ENCODE measurements around the gene SLC6A7.

The SLC6A7 gene

GRCh38 chr5:150162142-150162513, 27.7 kb upstream of the SLC6A7 start:
- Mint-ChIP-seq H3K9me3 (no peaks in the 10 kb centered on the region), H3K4me3 (no peak overlapping the region), H3K4me1 (no peaks in the 10 kb centered on the region), H3K27ac (no peak overlapping the region), H3K27me3 (peaks cover 10% of the 10 kb centered on the region), H3K36me3 (ENCODE audit: low read depth) (no peaks in the 10 kb centered on the region)
- no peak for DNase-seq
- ATAC-seq: no peak

GRCh38 chr5:150163035-150163434, 26.8 kb upstream of the SLC6A7 start:
- Mint-ChIP-seq H3K4me3 (no peak overlapping the region), H3K36me3 (ENCODE audit: low read depth) (no peaks in the 10 kb centered on the region), H3K27ac (no peak overlapping the region), H3K27me3 (peaks cover 15% of the 10 kb centered on the region), H3K4me1 (no peaks in the 10 kb centered on the region), H3K9me3 (no peaks in the 10 kb centered on the region)
- DNase-seq (no peak), ATAC-seq (no peak)

GRCh38 chr5:150163547-150164059, 26.3 kb upstream of the SLC6A7 start:
- Mint-ChIP-seq H3K27me3 (peaks cover 21% of the 10 kb centered on the region), H3K4me1 (no peaks in the 10 kb centered on the region), H3K4me3 (no peak overlapping the region), H3K36me3 (ENCODE audit: low read depth) (no peaks in the 10 kb centered on the region), H3K27ac (no peak overlapping the region), H3K9me3 (no peaks in the 10 kb centered on the region)
- ATAC-seq: no peak
- no peak for DNase-seq

GRCh38 chr5:150164211-150164980, 25.5 kb upstream of the SLC6A7 start:
- H3K4me3 Mint-ChIP-seq: no peak overlapping the region
- H3K9me3 Mint-ChIP-seq: no peaks in the 10 kb centered on the region
- no peak for DNase-seq
- peaks cover 26% of the 10 kb centered on the region for H3K27me3 Mint-ChIP-seq
- H3K27ac Mint-ChIP-seq: no peak overlapping the region
- no peak for ATAC-seq
- H3K36me3 Mint-ChIP-seq (ENCODE audit: low read depth): no peaks in the 10 kb centered on the region
- H3K4me1 Mint-ChIP-seq: no peaks in the 10 kb centered on the region

GRCh38 chr5:150166037-150166649, 23.7 kb upstream of the SLC6A7 start:
- peaks cover 40% of the 10 kb centered on the region for H3K27me3 Mint-ChIP-seq

GRCh38 chr5:150166650-150167511, 23.0 kb upstream of the SLC6A7 start, which contains the start of gene CDX1:
Gene CDX1 (plus strand): TSS chr5:150166778. CDS start chr5:150166877, 99 bp downstream.
- DNase-seq: no peak
- no peaks in the 10 kb centered on the region for H3K9me3 Mint-ChIP-seq
- H3K36me3 Mint-ChIP-seq (ENCODE audit: low read depth): no peaks in the 10 kb centered on the region
- no peak within 1 kb of the TSS for H3K4me3 Mint-ChIP-seq
- no peak within 1 kb of the TSS for H3K27ac Mint-ChIP-seq
- H3K27me3 Mint-ChIP-seq: peaks cover 41% of the 10 kb centered on the region
- no peaks in the 10 kb centered on the region for H3K4me1 Mint-ChIP-seq
- no peak for ATAC-seq

More at GRCh38 chr5:150166037-150166649, 23.7 kb upstream of the SLC6A7 start:
- no peak for ATAC-seq
- Mint-ChIP-seq H3K4me1 (no peaks in the 10 kb centered on the region), H3K27ac (no peak overlapping the region), H3K9me3 (no peaks in the 10 kb centered on the region), H3K4me3 (no peak overlapping the region), H3K36me3 (ENCODE audit: low read depth) (no peaks in the 10 kb centered on the region)
- DNase-seq: no peak

- no peak for ATAC-seq
- Mint-ChIP-seq H3K27ac (no peak overlapping the region), H3K27me3 (peaks cover 44% of the 10 kb centered on the region), H3K9me3 (no peaks in the 10 kb centered on the region), H3K36me3 (ENCODE audit: low read depth) (no peaks in the 10 kb centered on the region), H3K4me1 (no peaks in the 10 kb centered on the region), H3K4me3 (no peak overlapping the region)
- no peak for DNase-seq
Observed at GRCh38 chr5:150167512-150167850, 22.4 kb upstream of the SLC6A7 start.

GRCh38 chr5:150167908-150168307, 22.0 kb upstream of the SLC6A7 start:
- no peaks in the 10 kb centered on the region for H3K9me3 Mint-ChIP-seq
- DNase-seq: no peak
- H3K4me1 Mint-ChIP-seq: no peaks in the 10 kb centered on the region
- ATAC-seq: no peak
- peaks cover 44% of the 10 kb centered on the region for H3K27me3 Mint-ChIP-seq
- H3K4me3 Mint-ChIP-seq: no peak overlapping the region
- no peaks in the 10 kb centered on the region for H3K36me3 Mint-ChIP-seq (ENCODE audit: low read depth)
- H3K27ac Mint-ChIP-seq: no peak overlapping the region

GRCh38 chr5:150168864-150169263, 21.0 kb upstream of the SLC6A7 start:
- Mint-ChIP-seq H3K36me3 (ENCODE audit: low read depth) (no peaks in the 10 kb centered on the region), H3K27me3 (peaks cover 47% of the 10 kb centered on the region), H3K4me1 (no peaks in the 10 kb centered on the region), H3K4me3 (no peak overlapping the region), H3K9me3 (no peaks in the 10 kb centered on the region), H3K27ac (no peak overlapping the region)
- ATAC-seq (no peak), DNase-seq (no peak)

GRCh38 chr5:150172145-150172544, 17.7 kb upstream of the SLC6A7 start:
- Mint-ChIP-seq H3K4me1 (no peaks in the 10 kb centered on the region), H3K4me3 (no peak overlapping the region), H3K27me3 (peaks cover 46% of the 10 kb centered on the region), H3K27ac (no peak overlapping the region), H3K9me3 (no peaks in the 10 kb centered on the region), H3K36me3 (ENCODE audit: low read depth) (no peaks in the 10 kb centered on the region)
- DNase-seq (no peak), ATAC-seq (no peak)

GRCh38 chr5:150172556-150172955, 17.3 kb upstream of the SLC6A7 start:
- H3K9me3 Mint-ChIP-seq: no peaks in the 10 kb centered on the region
- ATAC-seq (no peak), DNase-seq (no peak)
- no peaks in the 10 kb centered on the region for H3K4me1 Mint-ChIP-seq
- H3K36me3 Mint-ChIP-seq (ENCODE audit: low read depth): no peaks in the 10 kb centered on the region
- H3K27ac Mint-ChIP-seq: no peak overlapping the region
- peaks cover 42% of the 10 kb centered on the region for H3K27me3 Mint-ChIP-seq
- H3K4me3 Mint-ChIP-seq: no peak overlapping the region

GRCh38 chr5:150173161-150173560, 16.7 kb upstream of the SLC6A7 start:
- no peak overlapping the region for H3K27ac Mint-ChIP-seq

GRCh38 chr5:150174285-150174684, 15.6 kb upstream of the SLC6A7 start:
- DNase-seq (no peak), ATAC-seq (no peak)
- no peaks in the 10 kb centered on the region for H3K36me3 Mint-ChIP-seq (ENCODE audit: low read depth)
- H3K4me1 Mint-ChIP-seq: no peaks in the 10 kb centered on the region
- H3K27ac Mint-ChIP-seq: no peak overlapping the region
- H3K9me3 Mint-ChIP-seq: no peaks in the 10 kb centered on the region
- H3K27me3 Mint-ChIP-seq: peaks cover 29% of the 10 kb centered on the region
- no peak overlapping the region for H3K4me3 Mint-ChIP-seq

More at GRCh38 chr5:150173161-150173560, 16.7 kb upstream of the SLC6A7 start:
- H3K4me1 Mint-ChIP-seq: no peaks in the 10 kb centered on the region
- DNase-seq (no peak), ATAC-seq (no peak)
- H3K36me3 Mint-ChIP-seq (ENCODE audit: low read depth): no peaks in the 10 kb centered on the region
- H3K9me3 Mint-ChIP-seq: no peaks in the 10 kb centered on the region
- H3K4me3 Mint-ChIP-seq: no peak overlapping the region
- H3K27me3 Mint-ChIP-seq: peaks cover 38% of the 10 kb centered on the region

GRCh38 chr5:150175076-150175475, 14.8 kb upstream of the SLC6A7 start:
- Mint-ChIP-seq H3K4me3 (no peak overlapping the region), H3K27ac (no peak overlapping the region), H3K9me3 (no peaks in the 10 kb centered on the region), H3K27me3 (peaks cover 24% of the 10 kb centered on the region), H3K4me1 (no peaks in the 10 kb centered on the region), H3K36me3 (ENCODE audit: low read depth) (no peaks in the 10 kb centered on the region)
- no peak for DNase-seq
- no peak for ATAC-seq
